AG09319 (cell line): ENCODE results near the gene ZBTB4.

Source experiments
- DNase-seq: peaks from one replicate; pipeline ENCODE4 v3.0.0-alpha.2; 2010; ENCODE audit warnings: low read depth; ENCODE audit errors: extremely low read depth
- TF ChIP-seq, protein P1 (sequence below): IDR thresholded peaks from 2 replicates; pipeline ENCODE4 v1.5.1; 2011; ENCODE audit warnings: low read depth, mild to moderate bottlenecking, inconsistent platforms, low read length, moderate library complexity

Gene ZBTB4

DNA sequence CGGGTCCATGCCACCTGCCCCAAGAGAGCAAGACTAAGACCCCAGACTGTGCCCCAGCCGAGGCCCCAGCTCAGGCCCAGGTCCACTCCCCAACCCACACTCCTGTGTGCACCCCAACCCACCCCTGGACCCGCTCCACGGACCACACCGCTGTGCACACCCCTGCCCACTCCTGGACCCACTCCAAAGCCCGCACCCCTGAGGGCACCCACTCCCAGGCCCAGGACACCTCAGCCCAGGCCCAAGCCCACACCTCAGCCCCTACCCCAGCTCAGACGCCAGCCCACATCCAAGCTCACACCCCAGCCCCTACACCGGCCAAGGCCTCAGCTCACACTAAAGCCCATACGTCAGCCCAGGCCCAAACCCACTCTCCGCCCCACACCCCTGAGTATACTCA is 49.7 kb downstream of the ZBTB4 start:
- DNase-seq: no peak
- TF ChIP-seq, protein P1, sequence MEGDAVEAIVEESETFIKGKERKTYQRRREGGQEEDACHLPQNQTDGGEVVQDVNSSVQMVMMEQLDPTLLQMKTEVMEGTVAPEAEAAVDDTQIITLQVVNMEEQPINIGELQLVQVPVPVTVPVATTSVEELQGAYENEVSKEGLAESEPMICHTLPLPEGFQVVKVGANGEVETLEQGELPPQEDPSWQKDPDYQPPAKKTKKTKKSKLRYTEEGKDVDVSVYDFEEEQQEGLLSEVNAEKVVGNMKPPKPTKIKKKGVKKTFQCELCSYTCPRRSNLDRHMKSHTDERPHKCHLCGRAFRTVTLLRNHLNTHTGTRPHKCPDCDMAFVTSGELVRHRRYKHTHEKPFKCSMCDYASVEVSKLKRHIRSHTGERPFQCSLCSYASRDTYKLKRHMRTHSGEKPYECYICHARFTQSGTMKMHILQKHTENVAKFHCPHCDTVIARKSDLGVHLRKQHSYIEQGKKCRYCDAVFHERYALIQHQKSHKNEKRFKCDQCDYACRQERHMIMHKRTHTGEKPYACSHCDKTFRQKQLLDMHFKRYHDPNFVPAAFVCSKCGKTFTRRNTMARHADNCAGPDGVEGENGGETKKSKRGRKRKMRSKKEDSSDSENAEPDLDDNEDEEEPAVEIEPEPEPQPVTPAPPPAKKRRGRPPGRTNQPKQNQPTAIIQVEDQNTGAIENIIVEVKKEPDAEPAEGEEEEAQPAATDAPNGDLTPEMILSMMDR: no peak

DNA sequence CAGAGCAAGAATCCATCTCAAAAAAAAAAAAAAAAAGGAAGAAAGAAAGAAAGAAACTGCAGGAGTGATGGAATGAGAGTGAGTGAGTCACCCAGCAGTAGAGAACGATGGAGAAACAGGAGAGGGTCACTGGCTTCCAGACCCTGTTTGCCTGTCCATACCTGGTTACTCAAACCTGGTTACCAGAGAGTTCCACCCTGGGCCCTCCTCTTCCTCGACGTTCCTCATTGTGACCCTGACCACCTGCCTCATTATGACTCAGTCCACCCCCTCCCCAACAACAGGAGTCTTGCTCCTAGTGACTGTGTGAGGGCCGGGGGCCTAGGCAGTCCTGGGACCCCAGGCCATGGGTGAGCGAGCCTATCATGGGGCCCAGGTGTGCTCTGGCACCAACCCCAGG is 50.9 kb downstream of the ZBTB4 start, which contains the start of gene SPEM3:
Gene SPEM3, plus strand, starts transcription at position 301 of the 400 bp plus-strand sequence. Its CDS starts 46 bp downstream, at position 347.
- TF ChIP-seq, protein P1: no peak
- no peak for DNase-seq

DNA sequence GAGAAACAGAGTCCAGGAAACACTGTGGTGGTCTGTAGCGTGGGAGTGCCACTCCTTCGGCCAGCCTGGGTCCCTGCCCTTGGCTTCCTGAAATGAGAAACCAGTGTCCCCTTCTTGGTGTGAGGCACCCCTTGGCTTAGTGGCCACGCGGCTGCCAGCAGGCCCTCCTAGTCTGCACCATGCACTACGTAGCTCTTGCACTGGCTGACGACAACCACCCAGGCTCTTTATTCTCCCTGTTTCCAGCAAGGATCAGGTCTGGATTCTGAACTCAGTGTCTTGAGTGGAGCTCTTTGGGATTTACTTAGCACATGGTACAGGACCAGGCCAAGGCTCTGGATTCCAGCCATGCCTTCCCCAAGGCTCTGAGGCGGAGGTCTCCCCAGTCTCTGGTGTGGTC is 51.9 kb downstream of the ZBTB4 start:
- DNase-seq: no peak

DNA sequence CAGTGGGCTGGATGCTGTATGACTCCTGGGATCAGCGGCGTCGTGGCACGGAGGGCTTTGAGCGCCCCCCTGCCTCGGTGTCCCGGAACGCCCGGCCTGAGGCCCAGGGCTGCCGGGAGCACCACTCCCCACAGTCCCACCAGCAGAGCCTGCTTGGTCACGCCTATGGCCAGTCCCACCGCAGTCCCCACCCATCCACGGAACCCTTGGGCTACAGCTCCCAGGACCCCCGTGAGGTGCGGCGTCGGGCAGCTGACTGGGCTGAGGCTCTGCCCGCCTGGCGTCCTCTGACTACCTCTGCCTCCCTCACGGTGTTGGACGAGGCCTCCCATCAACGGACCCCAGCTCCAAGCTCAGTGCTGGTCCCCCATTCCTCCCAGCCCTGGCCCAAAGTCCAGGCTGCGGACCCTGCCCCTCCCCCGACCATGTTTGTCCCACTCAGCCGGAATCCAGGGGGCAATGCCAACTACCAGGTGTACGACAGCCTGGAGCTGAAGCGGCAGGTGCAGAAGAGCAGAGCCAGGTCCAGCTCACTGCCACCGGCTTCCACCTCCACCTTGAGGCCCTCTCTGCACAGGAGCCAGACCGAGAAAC is 52.4 kb downstream of the ZBTB4 start:
- TF ChIP-seq, protein P1: no peak
- no peak for DNase-seq

More for the DNA sequence above, 51.9 kb downstream of the ZBTB4 start:
- TF ChIP-seq, protein P1: no peak

DNA sequence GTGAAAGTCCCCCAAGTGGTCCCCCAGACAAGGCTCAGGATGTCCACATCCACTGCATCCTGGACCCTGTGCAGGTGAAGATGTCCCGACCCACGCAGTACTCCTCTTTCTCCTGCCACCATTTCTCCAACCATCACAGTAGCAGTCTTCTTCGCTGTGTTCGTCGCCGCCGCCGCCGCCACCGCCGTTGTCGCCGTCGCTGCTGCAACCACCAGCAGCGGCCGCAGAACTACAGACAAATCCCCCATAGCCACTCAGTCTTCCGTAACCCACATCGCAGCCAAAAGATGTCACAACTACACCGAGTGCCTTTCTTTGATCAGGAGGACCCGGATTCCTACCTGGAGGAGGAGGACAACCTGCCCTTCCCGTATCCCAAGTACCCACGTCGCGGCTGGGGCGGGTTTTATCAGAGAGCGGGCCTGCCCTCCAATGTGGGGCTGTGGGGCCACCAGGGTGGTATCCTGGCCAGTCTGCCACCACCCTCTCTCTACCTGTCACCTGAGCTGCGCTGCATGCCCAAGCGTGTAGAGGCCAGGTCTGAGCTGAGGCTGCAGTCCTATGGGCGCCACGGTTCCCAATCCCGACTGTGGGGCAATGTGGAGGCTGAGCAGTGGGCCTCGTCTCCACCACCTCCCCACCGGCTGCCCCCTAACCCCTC is 53.1 kb downstream of the ZBTB4 start:
- TF ChIP-seq, protein P1: no peak
- no peak for DNase-seq

DNA sequence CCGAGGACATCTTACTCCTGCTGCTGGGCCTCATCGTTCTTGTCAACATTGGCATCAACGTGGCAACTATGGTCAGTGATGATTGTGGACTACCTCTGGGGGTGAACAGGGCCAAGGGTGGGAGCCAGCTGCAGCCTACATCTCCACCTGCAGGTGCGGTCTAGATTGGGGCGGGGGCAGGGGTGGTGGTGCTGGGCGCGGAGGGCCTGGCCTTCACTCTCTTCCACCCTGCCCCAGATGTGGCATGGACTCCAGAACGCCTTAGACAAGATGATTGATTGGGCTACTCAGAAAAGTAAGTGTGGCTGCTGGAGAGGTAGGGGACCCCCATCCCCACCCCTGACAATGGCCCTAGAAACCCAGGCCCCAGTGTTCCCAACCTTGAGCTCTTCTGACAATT is 53.7 kb downstream of the ZBTB4 start:
- TF ChIP-seq, protein P1: no peak
- no peak for DNase-seq

DNA sequence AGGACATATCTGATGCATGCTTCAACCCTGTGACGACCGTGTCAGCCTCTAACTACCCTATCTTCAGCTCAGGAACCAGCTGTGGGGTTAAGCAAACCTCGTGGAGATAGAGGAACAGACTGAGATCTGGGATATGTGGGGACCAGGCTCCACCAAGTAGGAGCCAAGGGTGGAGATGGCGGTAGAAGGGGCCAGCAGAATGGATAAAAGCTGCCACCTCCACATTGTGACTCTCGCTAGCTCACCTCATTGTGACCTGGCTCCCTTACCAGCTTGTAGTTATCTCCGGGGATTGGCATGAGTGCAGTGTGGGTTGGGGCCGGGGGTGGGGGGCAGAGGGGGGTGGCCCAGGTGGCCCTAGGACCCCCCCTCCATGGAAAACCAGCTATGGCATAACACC is 54.1 kb downstream of the ZBTB4 start, which contains the start of gene SPEM2:
Gene SPEM2, plus strand, starts transcription at position 301 of the 400 bp plus-strand sequence. Its CDS starts 73 bp downstream, at position 374.
- TF ChIP-seq, protein P1: no peak
- no peak for DNase-seq
